SU-DHL-6 (cell line): ENCODE data around the gene ITGA11.

Source experiments
- EZH2phosphoT487 ChIP-seq: fragments of 200-600 bp; sonication (generic), shearing (Covaris generic); conservative IDR thresholded peaks from 2 replicates; pipeline ENCODE4 v1.6.1; 2018; ENCODE audit warnings: mild to moderate bottlenecking, antibody characterized with exemption, low read length, moderate library complexity, mixed read lengths
- TF ChIP-seq, protein P1 (sequence below): fragments of 200-600 bp; sonication (generic); IDR thresholded peaks from one replicate; pipeline ENCODE4 v1.5.1; 2017; ENCODE audit warnings: antibody characterized with exemption, mild to moderate bottlenecking, low read length, moderate library complexity; ENCODE audit not compliant: insufficient read depth, poor library complexity, severe bottlenecking

DNA sequence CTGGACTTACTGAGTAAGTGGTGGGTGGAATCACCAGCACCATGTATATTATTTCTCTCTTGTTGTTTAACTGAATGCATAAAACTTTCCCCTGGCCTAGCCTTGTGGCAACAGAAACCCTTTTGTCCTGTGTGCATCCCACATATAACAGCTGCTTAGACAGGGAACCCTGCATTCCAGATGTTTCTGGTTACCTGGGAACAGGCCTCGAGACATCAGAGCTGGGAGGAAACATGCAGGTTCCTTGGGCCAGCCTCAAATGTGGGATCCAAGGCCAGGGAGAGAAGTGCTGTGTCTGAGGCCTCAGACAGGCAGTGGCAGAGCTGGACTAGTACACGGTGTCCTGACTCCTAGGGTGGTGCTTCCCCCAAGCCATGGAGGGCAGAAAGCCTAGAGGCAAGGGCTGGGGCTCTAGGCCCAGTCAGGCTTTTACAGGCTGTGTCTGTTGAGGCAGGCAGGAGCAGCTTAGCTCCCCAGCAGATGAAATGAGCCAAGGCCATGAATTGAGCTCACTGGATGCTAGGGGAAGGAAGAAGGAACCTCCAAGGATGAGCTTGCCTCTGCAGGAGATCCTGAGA, 57.7 kb downstream of the ITGA11 start:
- TF ChIP-seq, protein P1, sequence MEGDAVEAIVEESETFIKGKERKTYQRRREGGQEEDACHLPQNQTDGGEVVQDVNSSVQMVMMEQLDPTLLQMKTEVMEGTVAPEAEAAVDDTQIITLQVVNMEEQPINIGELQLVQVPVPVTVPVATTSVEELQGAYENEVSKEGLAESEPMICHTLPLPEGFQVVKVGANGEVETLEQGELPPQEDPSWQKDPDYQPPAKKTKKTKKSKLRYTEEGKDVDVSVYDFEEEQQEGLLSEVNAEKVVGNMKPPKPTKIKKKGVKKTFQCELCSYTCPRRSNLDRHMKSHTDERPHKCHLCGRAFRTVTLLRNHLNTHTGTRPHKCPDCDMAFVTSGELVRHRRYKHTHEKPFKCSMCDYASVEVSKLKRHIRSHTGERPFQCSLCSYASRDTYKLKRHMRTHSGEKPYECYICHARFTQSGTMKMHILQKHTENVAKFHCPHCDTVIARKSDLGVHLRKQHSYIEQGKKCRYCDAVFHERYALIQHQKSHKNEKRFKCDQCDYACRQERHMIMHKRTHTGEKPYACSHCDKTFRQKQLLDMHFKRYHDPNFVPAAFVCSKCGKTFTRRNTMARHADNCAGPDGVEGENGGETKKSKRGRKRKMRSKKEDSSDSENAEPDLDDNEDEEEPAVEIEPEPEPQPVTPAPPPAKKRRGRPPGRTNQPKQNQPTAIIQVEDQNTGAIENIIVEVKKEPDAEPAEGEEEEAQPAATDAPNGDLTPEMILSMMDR = no peak
- TF ChIP-seq EZH2phosphoT487 = no peak
